Activated CD4-positive, alpha-beta T cell treated with anti-CD3 and anti-CD28 coated beads, Interleukin-2, amount 50 U/mL, for 1 hour (primary cell): Measurements from ENCODE around the gene NAGK.
"Not testable (repeated sequence)": the region's sequence is repeated elsewhere in the genome, so short reads cannot be mapped to it uniquely, and the experiment has no call there.

ENCODE experiments used
- DNase-seq: peaks from one replicate; pipeline ENCODE4 v3.0.0-alpha.2; 2020

The NAGK gene

DNA sequence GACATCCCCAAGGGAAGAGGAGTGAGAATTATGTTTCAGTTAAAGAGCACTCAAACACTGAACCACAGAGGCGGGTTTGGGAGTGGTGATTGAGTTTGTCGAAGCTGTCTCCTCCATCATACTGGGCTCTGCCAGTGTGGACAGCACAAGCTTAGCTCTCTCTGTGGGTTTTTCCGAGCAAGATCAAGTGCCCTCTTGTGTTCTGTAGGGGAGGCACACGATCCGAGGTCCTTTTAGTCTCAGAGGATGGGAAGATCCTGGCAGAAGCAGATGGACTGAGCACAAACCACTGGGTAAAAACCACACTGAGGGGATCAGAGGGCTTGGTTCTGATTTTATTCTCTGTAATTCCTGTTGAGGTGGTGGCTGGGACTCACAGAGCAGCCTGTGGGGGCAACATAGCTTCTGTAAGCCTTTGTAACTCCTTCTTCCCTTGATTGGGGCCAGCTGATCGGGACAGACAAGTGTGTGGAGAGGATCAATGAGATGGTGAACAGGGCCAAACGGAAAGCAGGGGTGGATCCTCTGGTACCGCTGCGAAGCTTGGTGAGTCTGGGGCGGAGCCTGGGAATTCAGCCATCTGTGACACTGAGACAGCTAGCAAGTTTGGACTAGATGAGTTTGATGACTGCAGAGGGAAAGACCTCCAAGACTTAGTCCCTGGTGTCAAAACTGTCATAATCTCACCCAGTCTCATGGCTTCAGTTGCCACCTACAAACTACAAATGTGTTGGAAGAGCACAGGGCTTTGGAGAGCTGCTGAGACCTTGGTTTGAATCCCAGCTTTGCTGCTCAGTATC, 2.0 kb downstream of the NAGK start:
- no peak for DNase-seq

DNA sequence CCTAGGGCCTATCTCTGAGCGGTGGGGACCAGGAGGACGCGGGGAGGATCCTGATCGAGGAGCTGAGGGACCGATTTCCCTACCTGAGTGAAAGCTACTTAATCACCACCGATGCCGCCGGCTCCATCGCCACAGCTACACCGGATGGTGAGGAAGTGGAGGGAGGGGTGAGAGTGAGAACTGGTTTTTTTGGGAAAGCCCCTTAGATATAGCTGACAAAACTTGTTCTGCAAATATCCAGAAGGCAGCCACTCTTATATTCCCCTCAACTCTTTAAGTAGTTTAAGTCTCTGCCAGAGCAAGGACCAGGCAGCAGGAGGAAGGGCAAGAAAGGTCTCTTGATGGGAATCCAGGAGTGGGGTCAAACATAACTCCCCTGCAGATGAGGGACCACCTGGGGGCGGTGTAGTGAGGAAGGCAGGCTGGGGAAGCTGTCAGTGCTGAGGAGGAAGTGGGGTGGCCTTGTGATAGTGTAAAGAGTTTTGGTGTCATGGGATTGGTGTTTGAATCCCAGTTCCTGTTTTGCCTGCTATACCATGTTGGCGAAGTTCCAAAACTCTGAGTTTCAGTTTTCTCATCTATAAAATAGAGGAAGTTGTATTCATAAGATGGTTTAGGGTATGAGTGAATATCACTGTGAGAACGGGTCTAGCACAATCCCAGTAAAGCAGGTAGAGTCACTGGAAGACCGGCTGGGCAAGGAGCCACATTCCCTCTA, 3.4 kb downstream of the NAGK start:
- peak; percentile 51 for DNase-seq

DNA sequence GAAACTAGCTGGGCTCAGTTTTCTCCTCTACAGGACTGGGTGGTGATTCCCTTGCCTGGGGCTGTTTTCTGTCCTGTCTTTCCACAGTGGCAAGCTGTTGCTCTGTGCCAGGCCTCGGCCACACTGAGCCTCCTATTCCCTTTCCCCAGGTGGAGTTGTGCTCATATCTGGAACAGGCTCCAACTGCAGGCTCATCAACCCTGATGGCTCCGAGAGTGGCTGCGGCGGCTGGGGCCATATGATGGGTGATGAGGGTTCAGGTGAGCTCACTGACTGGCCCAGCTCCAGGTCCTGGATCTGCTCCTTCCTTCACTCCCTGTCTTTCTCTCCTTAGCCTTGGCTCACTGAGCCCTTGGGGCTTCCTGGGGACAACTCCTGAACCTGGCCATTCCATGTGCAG, 4.0 kb downstream of the NAGK start:
- no peak for DNase-seq

DNA sequence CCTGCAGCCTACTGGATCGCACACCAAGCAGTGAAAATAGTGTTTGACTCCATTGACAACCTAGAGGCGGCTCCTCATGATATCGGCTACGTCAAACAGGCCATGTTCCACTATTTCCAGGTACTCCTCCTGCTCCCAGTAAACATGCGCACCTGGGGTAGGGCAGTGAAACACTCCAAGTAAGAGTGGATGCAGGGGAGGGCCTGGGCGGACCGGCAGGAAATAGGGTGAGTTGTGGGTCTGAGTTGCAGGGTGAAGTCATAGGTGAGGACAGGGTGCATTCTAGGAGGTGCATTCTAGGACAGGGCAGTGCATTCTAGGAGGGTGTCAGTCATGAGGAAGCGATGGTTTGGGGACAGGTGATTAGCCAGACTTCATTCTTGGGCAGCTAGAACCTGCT, 5.0 kb downstream of the NAGK start:
- no peak for DNase-seq

DNA sequence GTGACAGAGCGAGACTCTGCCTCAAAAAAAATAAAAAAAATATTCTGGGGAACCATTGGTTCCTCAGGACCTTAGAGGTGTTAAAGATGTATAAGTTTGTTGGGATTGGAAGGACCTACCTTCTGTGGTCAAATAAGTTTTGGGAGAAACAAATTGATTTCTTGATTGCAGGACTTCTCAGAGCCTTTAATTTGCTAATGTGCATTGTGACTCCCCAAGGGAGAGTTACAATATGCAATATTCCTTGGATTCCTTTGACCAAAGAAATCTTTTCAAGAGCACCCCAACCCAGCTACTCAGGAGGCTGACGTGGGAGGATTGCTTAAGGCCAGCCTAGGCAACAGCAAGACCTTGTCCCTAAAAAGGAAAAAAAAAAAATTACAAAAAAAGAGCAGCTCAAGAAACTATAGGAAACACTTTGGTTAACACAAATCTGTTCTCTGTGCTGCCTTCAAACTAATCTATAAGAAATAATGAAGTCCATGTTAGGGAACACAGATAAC, 6.5 kb downstream of the NAGK start:
- no peak for DNase-seq

DNA sequence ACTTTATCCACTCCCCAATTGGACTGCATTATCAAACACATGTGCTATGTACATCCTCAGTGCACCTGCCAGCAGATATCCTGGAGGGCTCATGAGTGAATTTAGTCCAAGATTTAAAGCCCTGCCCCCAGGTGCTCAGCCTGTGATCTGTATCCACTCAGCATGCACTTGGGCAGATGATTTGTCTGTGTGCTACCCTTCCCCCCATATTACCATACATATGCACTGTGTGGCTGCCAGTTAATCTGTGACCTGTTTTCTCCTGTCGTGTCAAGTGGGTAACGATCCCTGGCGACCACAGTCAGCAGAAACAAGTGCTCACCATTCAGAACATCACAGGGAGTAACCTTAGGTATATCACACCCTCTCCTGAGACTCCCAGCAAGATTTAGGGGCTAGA, 10.2 kb downstream of the NAGK start:
- no peak for DNase-seq

GRCh38 chr2:71082402-71083252, 14.2 kb downstream of the NAGK start:
- no peak for DNase-seq

DNA sequence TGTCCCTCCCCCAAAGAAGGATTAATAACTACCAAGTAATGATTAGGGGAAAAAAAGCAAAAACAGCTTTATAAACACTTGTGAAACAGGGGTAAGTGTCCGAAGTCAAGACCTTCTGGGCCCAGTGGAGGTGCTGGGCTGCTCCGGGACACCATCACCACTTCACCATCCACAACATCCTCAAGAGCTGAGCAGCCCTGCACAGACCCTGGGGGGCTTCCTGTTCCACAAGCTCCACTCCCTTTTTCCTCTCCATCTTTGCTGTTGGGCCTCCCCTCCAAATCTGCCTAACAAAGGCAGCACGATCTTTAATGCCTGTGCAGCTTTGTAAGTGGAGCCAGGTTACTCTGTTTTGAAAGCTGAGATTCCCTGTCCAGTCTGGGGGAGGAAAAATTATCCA, 14.8 kb downstream of the NAGK start:
- DNase-seq: not testable (repeated sequence)

GRCh38 chr2:71083752-71084312, 15.4 kb downstream of the NAGK start:
- not testable (repeated sequence) for DNase-seq

- not testable (repeated sequence) for DNase-seq
Measured at GRCh38 chr2:71085325-71086003, 17.0 kb downstream of the NAGK start.

DNA sequence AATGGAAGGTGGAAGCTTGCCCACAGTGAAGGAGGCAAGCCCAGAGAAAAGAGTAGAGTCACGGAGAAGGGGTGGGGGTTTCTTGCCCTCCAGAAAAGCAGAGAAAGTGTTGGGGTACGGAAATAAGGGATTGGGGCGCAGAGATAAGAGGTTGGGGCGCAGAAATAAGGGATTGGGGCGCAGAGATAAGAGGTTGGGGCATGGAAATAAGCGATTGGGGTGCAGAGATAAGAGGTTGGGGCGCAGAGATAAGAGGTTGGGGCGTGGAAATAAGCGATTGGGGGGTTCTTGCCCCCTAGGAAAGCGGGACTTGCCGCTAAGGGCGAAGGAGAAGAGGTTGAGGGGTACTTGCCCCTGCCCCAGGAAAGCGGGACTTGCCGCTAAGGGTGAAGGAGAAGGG, 21.0 kb downstream of the NAGK start:
- not testable (repeated sequence) for DNase-seq

GRCh38 chr2:71091808-71092207, 23.4 kb downstream of the NAGK start:
- not testable (repeated sequence) for DNase-seq

DNA sequence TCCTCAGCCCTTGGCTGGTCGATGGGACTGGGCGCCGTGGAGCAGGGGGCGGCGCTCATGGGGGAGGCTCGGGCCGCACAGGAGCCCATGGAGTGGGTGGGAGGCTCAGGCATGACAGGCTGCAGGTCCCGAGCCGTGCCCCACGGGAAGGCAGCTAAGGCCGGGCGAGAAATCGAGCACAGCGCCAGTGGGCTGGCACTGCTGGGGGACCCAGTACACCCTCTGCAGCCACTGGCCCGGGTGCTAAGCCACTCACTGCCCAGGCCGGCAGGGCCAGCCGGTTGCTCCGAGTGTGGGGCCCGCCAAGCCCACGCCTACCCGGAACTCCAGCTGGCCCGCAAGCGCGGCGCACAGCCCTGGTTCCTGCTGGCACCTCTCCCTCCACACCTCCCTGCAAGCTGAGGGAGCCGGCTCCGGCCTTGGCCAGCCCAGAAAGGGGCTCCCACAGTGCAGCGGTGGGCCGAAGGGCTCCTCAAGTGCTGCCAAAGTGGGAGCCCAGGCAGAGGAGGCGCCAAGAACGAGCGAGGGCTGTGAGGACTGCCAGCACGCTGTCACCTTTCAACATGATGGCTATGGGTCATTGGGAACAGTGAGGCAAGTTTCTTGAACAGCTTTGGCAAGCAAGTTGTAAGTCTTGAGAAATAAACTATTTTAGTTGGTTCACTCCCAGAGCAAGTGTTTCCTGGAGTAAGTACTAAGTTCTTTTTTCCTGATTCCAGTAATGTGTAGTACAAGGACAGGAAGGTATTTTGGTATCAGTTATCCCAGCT, 24.2 kb downstream of the NAGK start:
- DNase-seq: not testable (repeated sequence)

DNA sequence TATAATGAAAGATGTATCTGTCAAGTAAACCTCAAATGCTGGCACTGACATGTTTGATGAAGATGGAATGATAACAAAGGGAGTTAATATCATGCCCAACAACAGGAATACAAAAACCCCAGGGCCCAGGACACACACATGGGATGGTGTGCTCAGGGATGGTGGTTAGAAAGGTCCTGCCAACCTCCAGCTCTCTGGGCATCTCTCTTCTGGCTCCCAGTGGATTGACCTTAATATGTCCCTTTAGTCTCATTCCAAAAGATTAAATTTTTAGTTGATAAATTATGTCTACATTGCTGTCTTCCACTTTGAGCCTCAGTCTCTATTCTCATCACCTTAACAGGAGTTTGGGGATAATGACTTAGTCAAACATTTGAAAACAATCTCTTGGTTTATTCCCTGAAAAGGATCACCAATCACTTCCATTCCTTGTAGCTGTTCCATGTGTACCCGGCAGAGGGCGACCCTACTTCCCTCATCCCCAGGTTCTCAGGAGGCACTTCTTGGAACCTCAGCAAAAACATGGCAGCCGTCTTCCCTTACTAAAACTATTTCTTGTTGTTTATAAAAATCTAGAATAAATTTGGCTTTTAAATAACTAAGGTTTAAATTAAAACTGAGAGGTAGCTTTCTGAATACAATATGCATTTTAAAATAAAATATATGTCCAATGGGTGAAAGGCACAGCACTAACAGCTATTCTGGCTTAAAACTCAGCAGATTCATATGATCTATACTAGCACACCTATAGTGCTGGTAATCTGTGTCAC, 31.9 kb downstream of the NAGK start:
- DNase-seq: peak; percentile 31

DNA sequence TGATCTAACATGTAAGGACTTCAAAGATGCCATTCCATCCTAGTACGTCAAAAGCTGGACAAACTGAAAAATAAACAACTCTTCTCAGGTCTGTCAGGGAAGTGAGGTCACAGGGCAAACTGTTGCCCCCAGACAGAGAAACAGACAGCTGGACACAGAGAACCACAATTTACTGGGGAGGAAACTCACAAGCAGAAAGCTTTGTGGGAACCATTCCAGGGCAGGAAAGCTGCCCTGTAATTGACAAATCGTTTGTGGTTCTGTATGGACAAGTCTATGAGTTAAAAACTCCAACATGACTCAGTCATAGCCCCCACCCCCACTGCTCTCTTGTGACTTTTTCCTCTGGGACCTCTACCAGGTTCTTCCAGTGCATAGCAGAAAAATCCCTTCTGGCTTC, 33.2 kb downstream of the NAGK start:
- no peak for DNase-seq

- DNase-seq: no peak
Measured at GRCh38 chr2:71102981-71103681, 34.7 kb downstream of the NAGK start.

DNA sequence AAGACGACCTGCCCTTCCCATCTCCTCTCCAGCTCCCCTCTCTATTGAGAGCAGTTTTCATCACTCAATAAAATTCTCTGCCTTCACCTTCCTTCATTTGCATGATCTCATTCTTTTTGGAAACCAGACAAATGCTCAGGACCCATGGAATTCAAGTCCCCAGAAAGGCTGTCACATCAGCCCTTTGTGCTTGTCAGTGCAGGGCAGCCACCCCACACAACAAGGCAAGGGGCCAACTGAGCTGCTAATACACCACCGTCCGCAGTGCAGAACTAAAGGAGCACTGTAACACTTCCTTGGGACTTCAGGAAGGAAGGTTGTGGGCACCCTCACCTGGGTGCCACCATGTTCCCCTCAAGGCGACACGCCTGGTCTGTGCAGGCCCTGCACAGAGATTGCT, 35.4 kb downstream of the NAGK start:
- DNase-seq: no peak

DNA sequence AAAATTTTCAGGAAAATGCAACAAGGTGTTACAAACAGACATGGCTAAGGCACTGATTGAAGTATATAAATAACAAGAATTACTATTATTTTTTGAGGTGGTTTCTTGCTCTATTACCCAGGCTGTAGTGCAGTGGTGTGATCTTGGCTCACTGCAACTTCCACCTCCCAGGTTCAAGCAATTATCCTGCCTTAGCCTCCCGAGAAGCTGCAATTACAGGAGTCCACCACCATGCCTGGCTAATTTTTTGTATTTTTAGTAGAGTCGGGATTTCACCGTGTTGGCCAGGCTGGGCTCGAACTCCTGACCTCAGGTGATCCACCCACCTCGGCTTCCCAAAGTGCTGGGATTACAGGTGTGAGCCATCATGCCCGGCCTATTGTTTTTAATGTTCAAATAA, 38.0 kb downstream of the NAGK start:
- DNase-seq: not testable (repeated sequence)

DNA sequence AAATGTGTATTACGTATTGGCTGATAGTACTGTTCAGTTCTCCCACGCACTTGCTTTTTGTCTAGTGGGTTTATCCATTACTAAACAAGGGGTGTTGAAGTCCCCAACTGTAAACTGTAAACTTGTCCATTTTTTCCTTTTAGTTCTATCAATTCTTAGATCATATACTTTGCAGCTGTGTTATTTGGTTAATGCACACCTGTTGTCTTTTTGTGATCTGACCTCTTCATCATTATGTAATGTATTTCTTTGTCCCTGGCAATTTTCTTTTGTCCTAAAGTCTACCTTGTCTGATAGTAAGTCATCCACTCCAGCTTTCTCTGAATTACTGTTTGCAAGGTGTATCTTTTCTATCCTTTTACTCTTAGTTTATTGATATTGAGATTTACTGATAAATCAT, 39.6 kb downstream of the NAGK start:
- no peak for DNase-seq

DNA sequence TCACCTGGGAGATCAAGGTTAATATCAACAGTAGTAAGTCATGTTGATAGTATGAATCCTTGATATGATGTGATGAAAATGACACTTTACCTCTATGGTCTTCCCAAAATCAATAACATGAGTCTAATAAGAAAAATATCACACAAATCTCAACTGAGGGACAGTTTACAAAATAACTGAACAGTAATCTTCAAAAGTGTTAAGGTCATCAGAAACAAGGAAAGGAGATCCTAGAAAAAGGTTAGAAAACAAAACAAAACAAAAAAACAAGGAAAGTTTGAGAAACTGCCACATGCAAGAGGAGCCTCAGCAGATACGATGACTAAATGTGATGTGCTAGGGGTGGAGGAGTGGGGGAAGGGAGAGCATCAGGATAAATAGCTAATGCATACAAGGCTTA, 45.4 kb downstream of the NAGK start:
- DNase-seq: no peak
